A549 (cell line): ENCODE measurements around the gene SETSIP.

Experiments used
- CHD2 ChIP-seq: fragments of 150-350 bp; IDR thresholded peaks from 2 replicates; pipeline ENCODE4 v1.6.1; 2014; ENCODE audit warnings: low read length; ENCODE audit not compliant: partially characterized antibody
- EP300 ChIP-seq, 2 experiments: fragments of >200 bp; sonication (Bioruptor Twin); formaldehyde crosslinking; IDR thresholded peaks; 2 replicates in 1 of 2; 3 replicates in 1 of 2; pipeline ENCODE4 v1.6.1; 2016 to 2017
- JUN ChIP-seq, 2 experiments: fragments of >200 bp; sonication (Bioruptor Twin); formaldehyde crosslinking; IDR thresholded peaks; 2 replicates in 1 of 2; 3 replicates in 1 of 2; pipeline ENCODE4 v1.6.1; 2016 to 2017
- NR3C1 ChIP-seq: fragments of >200 bp; sonication (Bioruptor Twin); formaldehyde crosslinking; IDR thresholded peaks from 3 replicates; pipeline ENCODE4 v1.6.1; 2017
- RAD21 ChIP-seq, 2 experiments: fragments of >200 bp in 1 of 2; sonication (Bioruptor Twin) in 1 of 2; formaldehyde crosslinking in 1 of 2; IDR thresholded peaks in 1 of 2; conservative IDR thresholded peaks in 1 of 2; 2 replicates in 1 of 2; 3 replicates in 1 of 2; pipeline ENCODE4 v1.6.1; 2012 to 2018; ENCODE audit warnings: inconsistent platforms in 1 of 2
- RFX5 ChIP-seq: fragments of 450-650 bp; IDR thresholded peaks from 2 replicates; pipeline ENCODE4 v1.7.1; 2014; ENCODE audit warnings: antibody characterized with exemption, mild to moderate bottlenecking, moderate library complexity
- SREBF2 ChIP-seq: fragments of 450-650 bp; IDR thresholded peaks from 2 replicates; pipeline ENCODE4 v1.6.1; 2014; ENCODE audit warnings: mild to moderate bottlenecking, moderate library complexity
- TF ChIP-seq, protein P1 (sequence below): fragments of >200 bp; sonication (Bioruptor Twin); formaldehyde crosslinking; IDR thresholded peaks from 3 replicates; pipeline ENCODE4 v1.5.1; 2016
- TF ChIP-seq, protein P2 (sequence below): IDR thresholded peaks from 2 replicates; pipeline ENCODE4 v1.6.1; 2012
- TF ChIP-seq, protein P3 (sequence below): fragments of 250-450 bp; sonication (Bioruptor Pico); IDR thresholded peaks from 2 replicates; pipeline ENCODE4 v1.5.0; 2021; ENCODE audit warnings: mild to moderate bottlenecking, moderate library complexity, borderline replicate concordance
- TF ChIP-seq, protein P4 (sequence below): fragments of 200-600 bp; sonication (generic); IDR thresholded peaks from 2 replicates; pipeline ENCODE4 v1.6.1; 2016; ENCODE audit warnings: antibody characterized with exemption, mild to moderate bottlenecking, moderate library complexity

DNA sequence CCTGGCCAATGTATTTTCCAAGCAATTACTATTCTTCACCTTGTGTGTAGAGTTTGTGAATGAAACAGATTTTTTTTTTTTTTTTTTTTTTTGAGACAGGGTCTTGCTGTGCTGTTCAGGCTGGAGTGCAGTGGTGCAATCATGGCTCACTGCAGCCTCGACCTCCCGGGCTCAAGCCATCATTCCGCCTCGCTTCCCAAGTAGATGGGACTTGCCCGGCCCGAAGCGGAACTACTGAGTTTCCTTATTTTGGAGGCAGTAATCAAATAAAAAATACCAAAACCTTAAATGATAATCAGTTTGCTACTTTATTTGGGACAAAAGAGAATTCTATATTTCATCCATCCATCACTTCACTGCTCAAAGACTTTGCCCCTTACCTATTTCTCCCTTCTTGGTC, 4.2 kb upstream of the SETSIP start:
- no peak for TF ChIP-seq CHD2
- no peak for TF ChIP-seq JUN (IDR thresholded peaks at IDR 0.05)
- no peak for TF ChIP-seq RAD21 (conservative IDR thresholded peaks at IDR 0.05 in 1 of 2, IDR thresholded peaks at IDR 0.05 in 1 of 2)
- TF ChIP-seq, protein P1, sequence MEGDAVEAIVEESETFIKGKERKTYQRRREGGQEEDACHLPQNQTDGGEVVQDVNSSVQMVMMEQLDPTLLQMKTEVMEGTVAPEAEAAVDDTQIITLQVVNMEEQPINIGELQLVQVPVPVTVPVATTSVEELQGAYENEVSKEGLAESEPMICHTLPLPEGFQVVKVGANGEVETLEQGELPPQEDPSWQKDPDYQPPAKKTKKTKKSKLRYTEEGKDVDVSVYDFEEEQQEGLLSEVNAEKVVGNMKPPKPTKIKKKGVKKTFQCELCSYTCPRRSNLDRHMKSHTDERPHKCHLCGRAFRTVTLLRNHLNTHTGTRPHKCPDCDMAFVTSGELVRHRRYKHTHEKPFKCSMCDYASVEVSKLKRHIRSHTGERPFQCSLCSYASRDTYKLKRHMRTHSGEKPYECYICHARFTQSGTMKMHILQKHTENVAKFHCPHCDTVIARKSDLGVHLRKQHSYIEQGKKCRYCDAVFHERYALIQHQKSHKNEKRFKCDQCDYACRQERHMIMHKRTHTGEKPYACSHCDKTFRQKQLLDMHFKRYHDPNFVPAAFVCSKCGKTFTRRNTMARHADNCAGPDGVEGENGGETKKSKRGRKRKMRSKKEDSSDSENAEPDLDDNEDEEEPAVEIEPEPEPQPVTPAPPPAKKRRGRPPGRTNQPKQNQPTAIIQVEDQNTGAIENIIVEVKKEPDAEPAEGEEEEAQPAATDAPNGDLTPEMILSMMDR = no peak
- TF ChIP-seq NR3C1 = no peak
- TF ChIP-seq, protein P2, sequence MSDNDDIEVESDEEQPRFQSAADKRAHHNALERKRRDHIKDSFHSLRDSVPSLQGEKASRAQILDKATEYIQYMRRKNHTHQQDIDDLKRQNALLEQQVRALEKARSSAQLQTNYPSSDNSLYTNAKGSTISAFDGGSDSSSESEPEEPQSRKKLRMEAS = no peak
- TF ChIP-seq, protein P3, sequence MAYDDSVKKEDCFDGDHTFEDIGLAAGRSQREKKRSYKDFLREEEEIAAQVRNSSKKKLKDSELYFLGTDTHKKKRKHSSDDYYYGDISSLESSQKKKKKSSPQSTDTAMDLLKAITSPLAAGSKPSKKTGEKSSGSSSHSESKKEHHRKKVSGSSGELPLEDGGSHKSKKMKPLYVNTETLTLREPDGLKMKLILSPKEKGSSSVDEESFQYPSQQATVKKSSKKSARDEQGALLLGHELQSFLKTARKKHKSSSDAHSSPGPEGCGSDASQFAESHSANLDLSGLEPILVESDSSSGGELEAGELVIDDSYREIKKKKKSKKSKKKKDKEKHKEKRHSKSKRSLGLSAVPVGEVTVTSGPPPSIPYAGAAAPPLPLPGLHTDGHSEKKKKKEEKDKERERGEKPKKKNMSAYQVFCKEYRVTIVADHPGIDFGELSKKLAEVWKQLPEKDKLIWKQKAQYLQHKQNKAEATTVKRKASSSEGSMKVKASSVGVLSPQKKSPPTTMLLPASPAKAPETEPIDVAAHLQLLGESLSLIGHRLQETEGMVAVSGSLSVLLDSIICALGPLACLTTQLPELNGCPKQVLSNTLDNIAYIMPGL (CRISPR knock-in tag) = no peak
- no peak for TF ChIP-seq EP300 (IDR thresholded peaks at IDR 0.05)
- no peak for TF ChIP-seq SREBF2
- TF ChIP-seq, protein P4, sequence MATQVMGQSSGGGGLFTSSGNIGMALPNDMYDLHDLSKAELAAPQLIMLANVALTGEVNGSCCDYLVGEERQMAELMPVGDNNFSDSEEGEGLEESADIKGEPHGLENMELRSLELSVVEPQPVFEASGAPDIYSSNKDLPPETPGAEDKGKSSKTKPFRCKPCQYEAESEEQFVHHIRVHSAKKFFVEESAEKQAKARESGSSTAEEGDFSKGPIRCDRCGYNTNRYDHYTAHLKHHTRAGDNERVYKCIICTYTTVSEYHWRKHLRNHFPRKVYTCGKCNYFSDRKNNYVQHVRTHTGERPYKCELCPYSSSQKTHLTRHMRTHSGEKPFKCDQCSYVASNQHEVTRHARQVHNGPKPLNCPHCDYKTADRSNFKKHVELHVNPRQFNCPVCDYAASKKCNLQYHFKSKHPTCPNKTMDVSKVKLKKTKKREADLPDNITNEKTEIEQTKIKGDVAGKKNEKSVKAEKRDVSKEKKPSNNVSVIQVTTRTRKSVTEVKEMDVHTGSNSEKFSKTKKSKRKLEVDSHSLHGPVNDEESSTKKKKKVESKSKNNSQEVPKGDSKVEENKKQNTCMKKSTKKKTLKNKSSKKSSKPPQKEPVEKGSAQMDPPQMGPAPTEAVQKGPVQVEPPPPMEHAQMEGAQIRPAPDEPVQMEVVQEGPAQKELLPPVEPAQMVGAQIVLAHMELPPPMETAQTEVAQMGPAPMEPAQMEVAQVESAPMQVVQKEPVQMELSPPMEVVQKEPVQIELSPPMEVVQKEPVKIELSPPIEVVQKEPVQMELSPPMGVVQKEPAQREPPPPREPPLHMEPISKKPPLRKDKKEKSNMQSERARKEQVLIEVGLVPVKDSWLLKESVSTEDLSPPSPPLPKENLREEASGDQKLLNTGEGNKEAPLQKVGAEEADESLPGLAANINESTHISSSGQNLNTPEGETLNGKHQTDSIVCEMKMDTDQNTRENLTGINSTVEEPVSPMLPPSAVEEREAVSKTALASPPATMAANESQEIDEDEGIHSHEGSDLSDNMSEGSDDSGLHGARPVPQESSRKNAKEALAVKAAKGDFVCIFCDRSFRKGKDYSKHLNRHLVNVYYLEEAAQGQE = no peak
- no peak for TF ChIP-seq RFX5
